Loucy (cell line): ENCODE measurements around the gene PAK5.

ENCODE experiments used
- CTCF ChIP-seq: fragments of 200-600 bp; sonication (generic); conservative IDR thresholded peaks from 2 replicates; pipeline ENCODE4 v1.5.1; 2014; ENCODE audit warnings: mild to moderate bottlenecking, antibody characterized with exemption, low read length
- EZH2phosphoT487 ChIP-seq: fragments of 200-600 bp; IDR thresholded peaks from 2 replicates; pipeline ENCODE4 v1.6.1; 2018; ENCODE audit warnings: antibody characterized with exemption, mild to moderate bottlenecking, moderate library complexity, borderline replicate concordance

- TF ChIP-seq CTCF, result no peak
- TF ChIP-seq EZH2phosphoT487, result no peak
Measured at GRCh38 chr20:9498322-9498721, 340.6 kb downstream of the PAK5 start.
